Retina (tissue), 1 donor: ENCODE measurements around the gene HPSE.
"Not testable (repeated sequence)": the region's sequence is repeated elsewhere in the genome, so short reads cannot be mapped to it uniquely, and the experiment has no call there.

Experiments
- DNase-seq: peaks from one replicate; pipeline ENCODE4 v3.0.0-alpha.2; 2016

HPSE gene

GRCh38 chr4:83329521-83330110 is 5.0 kb downstream of the HPSE start:
- no peak for DNase-seq

GRCh38 chr4:83328521-83329187 is 6.0 kb downstream of the HPSE start:
- DNase-seq, result no peak

- DNase-seq, result no peak
Observed at GRCh38 chr4:83326546-83326945, 8.1 kb downstream of the HPSE start.

- not testable (repeated sequence) for DNase-seq
Observed at GRCh38 chr4:83325306-83325705, 9.3 kb downstream of the HPSE start.

GRCh38 chr4:83323136-83323535 is 11.5 kb downstream of the HPSE start:
- DNase-seq, result peak; percentile 11

GRCh38 chr4:83320548-83320947 is 14.1 kb downstream of the HPSE start:
- DNase-seq, result no peak

GRCh38 chr4:83318666-83319065 is 16.0 kb downstream of the HPSE start:
- DNase-seq, result no peak

GRCh38 chr4:83317671-83318070 is 17.0 kb downstream of the HPSE start:
- DNase-seq, result no peak

GRCh38 chr4:83316459-83317165 is 18.0 kb downstream of the HPSE start:
- DNase-seq, result no peak

GRCh38 chr4:83315341-83315870 is 19.2 kb downstream of the HPSE start:
- DNase-seq, result no peak

GRCh38 chr4:83308672-83309071 is 26.0 kb downstream of the HPSE start:
- no peak for DNase-seq

GRCh38 chr4:83307920-83308319 is 26.7 kb downstream of the HPSE start:
- no peak for DNase-seq

GRCh38 chr4:83305187-83305586 is 29.5 kb downstream of the HPSE start:
- no peak for DNase-seq

GRCh38 chr4:83297548-83298260 is 36.9 kb downstream of the HPSE start:
- no peak for DNase-seq

- DNase-seq, result no peak
Observed at GRCh38 chr4:83293305-83294046, 41.2 kb downstream of the HPSE start.

- not testable (repeated sequence) for DNase-seq
Observed at GRCh38 chr4:83290059-83290774, 44.4 kb downstream of the HPSE start.

GRCh38 chr4:83288381-83288780 is 46.3 kb downstream of the HPSE start:
- not testable (repeated sequence) for DNase-seq

- no peak for DNase-seq
Observed at GRCh38 chr4:83285055-83285407, 49.6 kb downstream of the HPSE start.

- peak; percentile 90 for DNase-seq
Observed at GRCh38 chr4:83284193-83285054, 50.2 kb downstream of the HPSE start, which contains the start of gene COQ2. Gene COQ2 (minus strand): TSS chr4:83284798. CDS start chr4:83284764, 34 bp downstream.

- DNase-seq, result no peak
Observed at GRCh38 chr4:83283181-83283580, 51.5 kb downstream of the HPSE start.

- DNase-seq, result peak; percentile 53
Observed at GRCh38 chr4:83282049-83282535, 52.6 kb downstream of the HPSE start.
